Measurements from ENCODE around the gene ZDHHC7. TPM values are rescaled to one million over a fixed set of nuclear protein-coding genes. Genes with fewer than 3 reads are reported as not detected.

The ZDHHC7 gene
- total and polyA plus RNA-seq, 2 donors (not counting 1 experiment from before 2014, with no cell fraction given): 96.4 to 135 TPM

GRCh38 chr16:85042606-85043005 is 31.3 kb upstream of the ZDHHC7 start:
- H3K79me2 ChIP-seq (ENCODE audit: control insufficient read depth, insufficient read depth, low read length): no peaks in the 10 kb centered on the region
- H3K27ac ChIP-seq (ENCODE audit: insufficient read depth, low read length): no peak overlapping the region
- H3K4me2 ChIP-seq (ENCODE audit: extremely low read depth, insufficient read depth, low read length): no peak overlapping the region
- H2AFZ ChIP-seq (ENCODE audit: low read length): no peak overlapping the region
- H3K9ac ChIP-seq (ENCODE audit: insufficient read depth, low read length): no peak overlapping the region
- H3K36me3 ChIP-seq (ENCODE audit: control insufficient read depth, insufficient read depth, low read length): peaks cover 2% of the 10 kb centered on the region
- no peak for DNase-seq (ENCODE audit: low read depth in 2 of 2)
- H3K27me3 ChIP-seq (ENCODE audit: control insufficient read depth, insufficient read depth, low read length): no peaks in the 10 kb centered on the region
- H4K20me1 ChIP-seq (ENCODE audit: control insufficient read depth, extremely low read depth, insufficient read depth, low read length): no peaks in the 10 kb centered on the region
- TF ChIP-seq EZH2 (IDR thresholded peaks at IDR 0.05; ENCODE audit: low read length, missing control alignments): no peak
- no peak for TF ChIP-seq CTCF (conservative IDR thresholded peaks at IDR 0.05 in 1 of 2, IDR thresholded peaks at IDR 0.05 in 1 of 2; ENCODE audit: low read depth in 1 of 2, low read length in 2 of 2)
- H3K4me3 ChIP-seq (replicated peaks in 1 of 4; ENCODE audit: control extremely low read depth in 1 of 4, insufficient read depth in 1 of 4, low read depth in 3 of 4, low read length in 4 of 4): no peak overlapping the region
- no peaks in the 10 kb centered on the region for H3K4me1 ChIP-seq (ENCODE audit: control insufficient read depth, extremely low read depth, insufficient read depth, low read length)
- no peaks in the 10 kb centered on the region for H3K9me3 ChIP-seq (ENCODE audit: control insufficient read depth, insufficient read depth, low read depth, low read length)

- Histone ChIP-seq H3K9ac (ENCODE audit: insufficient read depth, low read length) (no peak overlapping the region), H2AFZ (ENCODE audit: low read length) (no peak overlapping the region), H3K79me2 (ENCODE audit: control insufficient read depth, insufficient read depth, low read length) (no peaks in the 10 kb centered on the region), H3K27me3 (ENCODE audit: control insufficient read depth, insufficient read depth, low read length) (no peaks in the 10 kb centered on the region), H3K4me3 (replicated peaks in 1 of 4; ENCODE audit: control extremely low read depth in 1 of 4, insufficient read depth in 1 of 4, low read depth in 3 of 4, low read length in 4 of 4) (no peak overlapping the region), H3K4me1 (ENCODE audit: control insufficient read depth, extremely low read depth, insufficient read depth, low read length) (no peaks in the 10 kb centered on the region), H3K9me3 (ENCODE audit: control insufficient read depth, insufficient read depth, low read depth, low read length) (no peaks in the 10 kb centered on the region), H4K20me1 (ENCODE audit: control insufficient read depth, extremely low read depth, insufficient read depth, low read length) (no peaks in the 10 kb centered on the region), H3K4me2 (ENCODE audit: extremely low read depth, insufficient read depth, low read length) (no peak overlapping the region), H3K27ac (ENCODE audit: insufficient read depth, low read length) (no peak overlapping the region), H3K36me3 (ENCODE audit: control insufficient read depth, insufficient read depth, low read length) (peaks cover 2% of the 10 kb centered on the region)
- no peak for DNase-seq (ENCODE audit: low read depth in 2 of 2)
- TF ChIP-seq CTCF (conservative IDR thresholded peaks at IDR 0.05 in 1 of 2, IDR thresholded peaks at IDR 0.05 in 1 of 2; ENCODE audit: low read depth in 1 of 2, low read length in 2 of 2) (no peak), EZH2 (IDR thresholded peaks at IDR 0.05; ENCODE audit: low read length, missing control alignments) (no peak)
Measured at GRCh38 chr16:85042167-85042526, 30.8 kb upstream of the ZDHHC7 start.

GRCh38 chr16:85041219-85042166 is 30.2 kb upstream of the ZDHHC7 start:
- Histone ChIP-seq H2AFZ (ENCODE audit: low read length) (no peak overlapping the region), H3K36me3 (ENCODE audit: control insufficient read depth, insufficient read depth, low read length) (peaks cover 2% of the 10 kb centered on the region), H4K20me1 (ENCODE audit: control insufficient read depth, extremely low read depth, insufficient read depth, low read length) (no peaks in the 10 kb centered on the region), H3K4me3 (replicated peaks in 1 of 4; ENCODE audit: control extremely low read depth in 1 of 4, insufficient read depth in 1 of 4, low read depth in 3 of 4, low read length in 4 of 4) (no peak overlapping the region), H3K27me3 (ENCODE audit: control insufficient read depth, insufficient read depth, low read length) (no peaks in the 10 kb centered on the region), H3K79me2 (ENCODE audit: control insufficient read depth, insufficient read depth, low read length) (no peaks in the 10 kb centered on the region), H3K4me2 (ENCODE audit: extremely low read depth, insufficient read depth, low read length) (no peak overlapping the region), H3K9ac (ENCODE audit: insufficient read depth, low read length) (no peak overlapping the region), H3K9me3 (ENCODE audit: control insufficient read depth, insufficient read depth, low read depth, low read length) (no peaks in the 10 kb centered on the region), H3K27ac (ENCODE audit: insufficient read depth, low read length) (no peak overlapping the region), H3K4me1 (ENCODE audit: control insufficient read depth, extremely low read depth, insufficient read depth, low read length) (no peaks in the 10 kb centered on the region)
- no peak for TF ChIP-seq EZH2 (IDR thresholded peaks at IDR 0.05; ENCODE audit: low read length, missing control alignments)
- no peak for TF ChIP-seq CTCF (conservative IDR thresholded peaks at IDR 0.05 in 1 of 2, IDR thresholded peaks at IDR 0.05 in 1 of 2; ENCODE audit: low read depth in 1 of 2, low read length in 2 of 2)
- no peak for DNase-seq (ENCODE audit: low read depth in 2 of 2)
